Activated T-cell treated with anti-CD3 and anti-CD28 coated beads, Interleukin-2, amount 50 U/mL, for 72 hours (primary cell): Measurements from ENCODE around the gene SETDB1. TPM values are rescaled to one million over a fixed set of nuclear protein-coding genes. Genes with fewer than 3 reads are reported as not detected.

Experiments
- ATAC-seq, 2 donors: fragments of 150-1000 bp; cut with Tn5 transposase; replicated peaks in 1 of 2; 2 replicates each; pipeline ENCODE4 v1.10.0; 2021; ENCODE audit warnings: moderate library complexity in 2 of 2, mild to moderate bottlenecking in 1 of 2
- DNase-seq, 2 donors: peaks; one replicate each; pipeline ENCODE4 v3.0.0; 2021 to 2022; ENCODE audit warnings: mixed read lengths in 1 of 2
- H3K27ac Mint-ChIP-seq: one replicate; pipeline ENCODE4 v1.8.0; 2022; ENCODE audit warnings: mild to moderate bottlenecking, moderate library complexity, mixed read lengths
- H3K27me3 Mint-ChIP-seq: one replicate; pipeline ENCODE4 v1.8.0; 2022; ENCODE audit warnings: low read depth, mixed read lengths
- H3K36me3 Mint-ChIP-seq, 2 donors: one replicate each; pipeline ENCODE4 v1.8.0; 2022; ENCODE audit warnings: mixed read lengths in 2 of 2, mild to moderate bottlenecking in 1 of 2; ENCODE audit not compliant: insufficient read depth in 2 of 2
- H3K4me1 Mint-ChIP-seq: one replicate; pipeline ENCODE4 v1.8.0; 2022; ENCODE audit warnings: low read depth, mixed read lengths
- H3K4me3 Mint-ChIP-seq, 2 donors: one replicate each; pipeline ENCODE4 v1.8.0; 2022; ENCODE audit warnings: mild to moderate bottlenecking in 2 of 2, mixed read lengths in 2 of 2, moderate library complexity in 2 of 2
- H3K9me3 Mint-ChIP-seq, 2 donors: one replicate each; pipeline ENCODE4 v1.8.0; 2022; ENCODE audit warnings: mixed read lengths in 2 of 2
- total RNA-seq, 2 donors: library from RNA; stranded (reverse); gene quantifications; one replicate each; pipeline ENCODE4 v1.2.3, GENCODE V29; 2022

Gene SETDB1
- total RNA-seq, 2 donors from 2014 or later = 60.4 to 70.1 TPM

DNA sequence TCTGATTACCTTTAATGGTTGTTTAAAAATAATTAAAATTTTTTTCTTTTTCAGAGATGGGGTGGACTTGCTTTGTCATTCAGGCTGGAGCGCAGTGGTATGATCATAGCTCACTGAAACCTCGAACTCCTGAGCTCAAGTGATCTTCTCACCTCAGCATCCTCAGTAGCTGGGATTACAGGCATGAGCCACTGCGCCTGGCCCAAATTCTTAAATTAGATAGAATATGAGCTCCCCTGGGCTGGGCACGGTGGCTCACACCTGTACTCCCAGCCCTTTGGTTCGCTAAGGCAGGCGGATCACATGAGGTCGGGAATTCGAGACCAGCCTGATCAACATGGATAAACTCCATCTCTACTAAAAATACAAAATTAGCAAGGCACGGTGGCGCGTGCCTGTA lies 31.5 kb downstream of the SETDB1 start:
- ATAC-seq = no peak
- no peak for DNase-seq
- H3K4me1 Mint-ChIP-seq = peaks cover 8% of the 10 kb centered on the region
- H3K4me3 Mint-ChIP-seq = no peak overlapping the region
- H3K27ac Mint-ChIP-seq = no peak overlapping the region
- H3K27me3 Mint-ChIP-seq = no peaks in the 10 kb centered on the region
- no peaks in the 10 kb centered on the region for H3K9me3 Mint-ChIP-seq
- peaks cover 9 to 34% of the 10 kb centered on the region in 2 donors for H3K36me3 Mint-ChIP-seq

DNA sequence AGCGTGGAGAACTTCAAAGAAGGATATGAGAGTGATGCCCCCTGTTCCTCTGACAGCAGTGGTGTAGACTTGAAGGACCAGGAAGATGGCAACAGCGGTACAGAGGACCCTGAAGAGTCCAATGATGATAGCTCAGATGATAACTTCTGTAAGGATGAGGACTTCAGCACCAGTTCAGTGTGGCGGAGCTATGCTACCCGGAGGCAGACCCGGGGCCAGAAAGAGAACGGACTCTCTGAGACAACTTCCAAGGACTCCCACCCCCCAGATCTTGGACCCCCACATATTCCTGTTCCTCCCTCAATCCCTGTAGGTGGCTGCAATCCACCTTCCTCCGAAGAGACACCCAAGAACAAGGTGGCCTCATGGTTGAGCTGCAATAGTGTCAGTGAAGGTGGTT lies 34.5 kb downstream of the SETDB1 start:
- ATAC-seq (no peak), DNase-seq (no peak)
- Mint-ChIP-seq H3K27me3 (no peaks in the 10 kb centered on the region), H3K36me3 (peaks cover 6 to 36% of the 10 kb centered on the region in 2 donors), H3K9me3 (no peaks in the 10 kb centered on the region), H3K4me1 (peaks cover 8% of the 10 kb centered on the region), H3K4me3 (no peak overlapping the region), H3K27ac (no peak overlapping the region)

DNA sequence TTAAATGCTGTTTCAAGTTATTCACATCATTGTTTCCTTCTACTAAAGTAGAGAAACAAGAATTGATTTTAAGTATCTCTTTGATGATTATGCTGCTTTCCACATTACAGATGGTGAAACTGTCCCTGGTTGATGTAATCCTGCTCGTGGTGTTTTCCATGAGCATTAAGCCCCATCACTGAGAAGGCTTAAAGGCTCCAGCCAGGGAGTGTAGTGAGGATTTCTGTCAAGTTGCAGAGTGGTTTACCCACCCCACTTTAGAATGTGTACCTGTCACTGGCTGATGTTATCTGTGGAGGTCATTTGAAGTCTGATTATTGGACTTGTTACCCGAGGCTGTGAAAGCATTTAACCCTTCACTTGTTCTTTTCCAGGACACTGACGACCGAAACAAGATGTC lies 35.6 kb downstream of the SETDB1 start:
- Mint-ChIP-seq H3K36me3 (peaks cover 10 to 41% of the 10 kb centered on the region in 2 donors), H3K27ac (peak overlapping the region; percentile 51), H3K4me3 (no peak overlapping the region), H3K4me1 (peaks cover 6% of the 10 kb centered on the region), H3K27me3 (no peaks in the 10 kb centered on the region), H3K9me3 (no peaks in the 10 kb centered on the region)
- no peak for DNase-seq
- ATAC-seq = peak; percentile 15 to 41

DNA sequence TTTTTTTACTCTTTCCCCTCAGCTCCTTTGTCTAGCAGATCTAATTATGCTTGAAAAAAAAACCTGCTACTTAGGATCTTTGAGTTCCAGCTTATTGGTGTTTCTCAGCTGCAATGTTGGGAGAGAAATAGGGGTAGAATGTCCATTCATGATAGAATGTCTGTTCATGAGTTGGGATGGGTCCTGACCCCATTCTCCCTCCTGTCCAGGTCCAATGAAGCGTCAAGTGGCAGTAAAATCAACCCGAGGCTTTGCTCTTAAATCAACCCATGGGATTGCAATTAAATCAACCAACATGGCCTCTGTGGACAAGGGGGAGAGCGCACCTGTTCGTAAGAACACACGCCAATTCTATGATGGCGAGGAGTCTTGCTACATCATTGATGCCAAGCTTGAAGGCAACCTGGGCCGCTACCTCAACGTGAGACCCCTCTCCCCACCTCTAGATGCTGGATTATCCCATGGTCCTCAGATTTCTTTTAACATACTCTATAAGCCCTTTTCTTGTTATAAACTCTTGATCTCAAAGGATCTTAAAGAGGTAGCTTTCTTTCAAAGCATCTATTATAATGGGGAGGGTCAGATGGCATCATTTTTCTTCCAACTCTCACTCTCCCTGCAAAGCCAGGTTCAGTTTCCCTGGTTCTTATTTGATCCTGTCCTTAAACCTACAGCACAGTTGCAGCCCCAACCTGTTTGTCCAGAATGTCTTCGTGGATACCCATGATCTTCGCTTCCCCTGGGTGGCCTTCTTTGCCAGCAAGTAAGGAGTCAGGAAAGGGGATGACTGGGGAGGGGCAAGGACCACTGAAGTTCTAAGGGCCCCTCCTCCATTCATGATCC lies 37.4 kb downstream of the SETDB1 start:
- ATAC-seq (no peak), DNase-seq (no peak)
- peaks cover 14 to 45% of the 10 kb centered on the region in 2 donors for H3K36me3 Mint-ChIP-seq
- no peak overlapping the region for H3K27ac Mint-ChIP-seq
- no peaks in the 10 kb centered on the region for H3K9me3 Mint-ChIP-seq
- H3K4me1 Mint-ChIP-seq = no peaks in the 10 kb centered on the region
- H3K4me3 Mint-ChIP-seq = no peak overlapping the region
- H3K27me3 Mint-ChIP-seq = no peaks in the 10 kb centered on the region

DNA sequence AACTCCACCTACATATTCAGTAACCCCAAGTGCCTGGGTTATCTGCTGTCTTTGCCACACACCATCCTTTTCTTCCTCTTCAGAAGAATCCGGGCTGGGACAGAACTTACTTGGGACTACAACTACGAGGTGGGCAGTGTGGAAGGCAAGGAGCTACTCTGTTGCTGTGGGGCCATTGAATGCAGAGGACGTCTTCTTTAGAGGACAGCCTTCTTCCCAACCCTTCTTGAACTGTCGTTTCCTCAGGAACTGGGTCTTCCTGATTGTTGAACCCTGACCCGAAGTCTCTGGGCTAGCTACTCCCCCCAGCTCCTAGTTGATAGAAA lies 38.0 kb downstream of the SETDB1 start:
- H3K27me3 Mint-ChIP-seq = no peaks in the 10 kb centered on the region
- no peak for DNase-seq
- no peak for ATAC-seq
- H3K4me1 Mint-ChIP-seq = no peaks in the 10 kb centered on the region
- no peak overlapping the region for H3K4me3 Mint-ChIP-seq
- H3K9me3 Mint-ChIP-seq = no peaks in the 10 kb centered on the region
- peak overlapping the region; percentile 64 for H3K27ac Mint-ChIP-seq
- peaks cover 14 to 44% of the 10 kb centered on the region in 2 donors for H3K36me3 Mint-ChIP-seq

DNA sequence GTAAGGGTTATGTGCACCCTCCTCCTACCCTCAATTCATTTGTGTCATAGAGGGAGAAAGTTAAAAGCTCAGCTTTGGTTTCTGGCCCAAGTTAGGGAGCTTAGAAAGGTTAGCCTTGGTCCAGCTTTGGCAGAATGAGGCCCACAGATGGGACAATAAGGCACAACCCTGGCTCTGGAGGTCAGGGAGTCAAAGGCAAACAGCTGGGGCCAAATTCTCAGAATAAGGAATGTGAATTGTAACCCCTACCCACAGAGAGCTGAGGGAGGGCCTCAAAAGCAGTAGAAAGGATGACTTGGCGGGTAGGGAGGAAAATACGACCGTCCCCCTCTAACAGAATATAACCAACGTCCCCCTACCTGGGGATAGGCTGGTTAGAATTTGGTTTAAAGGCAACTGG lies 39.4 kb downstream of the SETDB1 start:
- DNase-seq (no peak), ATAC-seq (no peak)
- Mint-ChIP-seq H3K27me3 (no peaks in the 10 kb centered on the region), H3K36me3 (peaks cover 14 to 34% of the 10 kb centered on the region in 2 donors), H3K27ac (peak overlapping the region; percentile 26), H3K4me3 (no peak overlapping the region), H3K4me1 (peaks cover 1% of the 10 kb centered on the region), H3K9me3 (no peaks in the 10 kb centered on the region)

DNA sequence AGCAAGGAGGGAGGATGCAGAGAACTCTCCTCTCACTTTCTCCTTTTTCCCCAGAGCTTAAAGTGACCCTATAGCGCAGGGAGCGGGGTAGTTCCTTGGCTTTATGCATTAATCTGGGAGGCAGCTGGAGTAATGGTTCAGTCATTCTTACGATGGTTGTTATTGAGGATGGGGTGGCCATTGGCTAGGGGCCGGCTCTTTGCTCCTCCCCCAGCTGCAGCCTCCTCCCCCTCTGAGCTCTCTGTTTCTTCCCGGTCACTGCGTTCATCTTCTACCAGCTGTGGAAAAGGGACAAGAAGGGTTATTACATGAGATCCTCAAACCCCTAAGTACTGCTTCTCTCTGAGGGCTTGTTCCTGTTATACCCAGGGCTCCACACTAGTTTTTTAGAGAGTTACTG lies 39.8 kb downstream of the SETDB1 start:
- no peak for ATAC-seq
- H3K9me3 Mint-ChIP-seq = no peaks in the 10 kb centered on the region
- no peak overlapping the region for H3K4me3 Mint-ChIP-seq
- no peak for DNase-seq
- peak overlapping the region; percentile 33 for H3K27ac Mint-ChIP-seq
- no peaks in the 10 kb centered on the region for H3K27me3 Mint-ChIP-seq
- peaks cover 14 to 34% of the 10 kb centered on the region in 2 donors for H3K36me3 Mint-ChIP-seq
- peaks cover 5% of the 10 kb centered on the region for H3K4me1 Mint-ChIP-seq

DNA sequence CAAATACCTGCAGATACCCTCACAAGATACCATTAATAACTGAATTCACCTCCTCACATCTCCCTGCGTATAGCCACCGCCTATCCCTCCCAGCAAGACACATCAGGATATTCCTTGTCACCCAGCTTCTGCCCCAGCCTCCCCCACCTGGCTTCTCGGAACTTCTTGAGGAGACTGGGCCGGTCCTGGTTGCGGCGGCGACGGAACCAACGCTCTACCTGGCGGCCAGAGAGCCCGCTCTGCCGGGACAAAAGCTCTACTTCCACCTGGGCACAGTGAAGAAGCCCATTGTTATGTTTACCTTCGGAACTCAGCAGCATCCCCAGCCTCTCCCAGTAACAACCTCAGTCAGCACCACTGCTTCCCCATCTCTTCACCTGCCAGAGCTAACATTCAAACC lies 41.8 kb downstream of the SETDB1 start:
- Mint-ChIP-seq H3K36me3 (peaks cover 9 to 29% of the 10 kb centered on the region in 2 donors), H3K4me3 (no peak overlapping the region), H3K27me3 (no peaks in the 10 kb centered on the region), H3K4me1 (peaks cover 24% of the 10 kb centered on the region), H3K9me3 (no peaks in the 10 kb centered on the region), H3K27ac (peak overlapping the region; percentile 24)
- ATAC-seq = no peak
- no peak for DNase-seq

DNA sequence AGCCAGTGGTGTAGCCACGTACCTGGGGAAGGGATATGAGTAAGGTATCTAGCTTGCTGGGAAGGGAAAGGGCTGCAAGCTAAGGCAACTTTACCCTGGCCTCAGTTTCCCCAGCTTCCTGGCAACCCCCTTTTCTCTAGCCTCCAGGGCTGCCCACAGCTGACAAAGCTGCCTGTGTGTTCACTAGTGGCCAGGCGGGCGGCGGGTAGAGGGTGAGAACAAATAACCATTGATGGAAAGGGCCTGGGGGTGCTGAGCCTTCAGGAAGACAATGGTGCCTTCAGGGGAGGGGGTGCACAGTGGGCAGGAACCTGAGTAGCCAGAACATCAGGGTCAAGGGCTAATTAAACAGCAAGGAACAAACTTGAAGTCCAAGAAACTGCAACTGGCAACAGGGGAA lies 42.3 kb downstream of the SETDB1 start:
- Mint-ChIP-seq H3K27ac (no peak overlapping the region), H3K36me3 (peaks cover 8 to 26% of the 10 kb centered on the region in 2 donors), H3K4me3 (no peak overlapping the region), H3K4me1 (peaks cover 30% of the 10 kb centered on the region), H3K27me3 (no peaks in the 10 kb centered on the region), H3K9me3 (no peaks in the 10 kb centered on the region)
- DNase-seq (no peak), ATAC-seq (no peak)

DNA sequence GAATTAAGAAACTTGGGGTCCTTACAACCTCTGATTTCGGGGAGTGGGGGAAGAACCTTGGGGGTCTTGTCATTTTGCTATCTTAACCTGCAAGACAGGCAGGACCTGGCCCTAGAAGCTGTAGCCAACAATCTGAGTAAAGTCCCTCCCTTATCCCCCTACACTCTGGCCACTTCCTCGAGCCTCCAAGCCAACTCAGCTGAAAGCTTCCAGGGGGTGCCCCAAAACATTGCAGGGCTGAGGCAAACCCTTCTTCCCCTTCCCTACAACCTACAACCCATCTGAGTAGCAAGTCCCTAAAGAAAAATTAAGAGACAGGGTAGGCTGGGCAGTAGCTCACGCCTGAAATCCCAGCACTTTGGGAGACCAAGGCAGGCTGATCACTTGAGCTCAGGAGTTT lies 43.5 kb downstream of the SETDB1 start:
- H3K36me3 Mint-ChIP-seq = peaks cover 8 to 19% of the 10 kb centered on the region in 2 donors
- H3K27me3 Mint-ChIP-seq = no peaks in the 10 kb centered on the region
- H3K27ac Mint-ChIP-seq = no peak overlapping the region
- no peak overlapping the region for H3K4me3 Mint-ChIP-seq
- no peaks in the 10 kb centered on the region for H3K9me3 Mint-ChIP-seq
- ATAC-seq = no peak
- H3K4me1 Mint-ChIP-seq = peaks cover 30% of the 10 kb centered on the region
- no peak for DNase-seq

DNA sequence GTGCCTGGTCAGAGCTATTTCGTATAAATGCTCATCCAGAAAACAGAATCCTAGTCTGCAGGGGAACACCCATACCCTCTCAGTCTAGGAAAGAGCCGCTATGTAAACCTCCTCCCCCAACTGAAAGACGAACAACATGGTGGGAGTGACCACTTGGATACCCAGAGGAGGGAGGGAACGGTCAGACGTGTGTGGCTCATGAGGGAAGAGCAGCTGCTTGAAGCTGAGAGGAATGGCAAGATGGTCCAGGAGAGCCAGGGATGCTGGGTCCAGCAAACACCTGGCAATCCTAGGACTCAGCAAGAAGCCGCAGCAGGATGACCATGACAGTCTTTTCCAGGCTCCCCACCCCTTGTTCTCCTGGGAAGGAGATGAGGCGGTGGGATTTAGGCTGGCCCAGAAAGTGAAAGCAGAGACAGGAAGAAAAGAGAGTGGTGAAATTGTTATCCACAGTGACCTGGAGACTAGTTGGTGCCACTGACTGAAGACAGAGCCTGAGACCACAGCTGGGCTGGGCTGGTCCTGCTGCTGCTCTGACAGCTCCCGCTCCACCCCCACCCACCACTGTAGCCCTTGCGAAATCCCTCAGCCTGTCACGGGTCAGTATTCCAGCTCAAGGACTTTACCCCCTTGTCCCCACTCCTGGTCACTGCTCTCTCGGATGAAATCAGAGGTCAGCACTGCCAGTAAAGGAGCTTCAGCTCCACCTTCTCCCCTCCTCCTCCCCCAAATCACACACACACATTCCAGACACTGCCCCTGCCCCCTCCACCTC lies 44.8 kb downstream of the SETDB1 start:
- Mint-ChIP-seq H3K9me3 (no peaks in the 10 kb centered on the region), H3K4me3 (peak overlapping the region; percentile 90 to 92), H3K27me3 (no peaks in the 10 kb centered on the region), H3K27ac (peak overlapping the region; percentile 84), H3K36me3 (peaks cover 8 to 15% of the 10 kb centered on the region in 2 donors), H3K4me1 (peaks cover 38% of the 10 kb centered on the region)
- ATAC-seq (no peak), DNase-seq (no peak)

DNA sequence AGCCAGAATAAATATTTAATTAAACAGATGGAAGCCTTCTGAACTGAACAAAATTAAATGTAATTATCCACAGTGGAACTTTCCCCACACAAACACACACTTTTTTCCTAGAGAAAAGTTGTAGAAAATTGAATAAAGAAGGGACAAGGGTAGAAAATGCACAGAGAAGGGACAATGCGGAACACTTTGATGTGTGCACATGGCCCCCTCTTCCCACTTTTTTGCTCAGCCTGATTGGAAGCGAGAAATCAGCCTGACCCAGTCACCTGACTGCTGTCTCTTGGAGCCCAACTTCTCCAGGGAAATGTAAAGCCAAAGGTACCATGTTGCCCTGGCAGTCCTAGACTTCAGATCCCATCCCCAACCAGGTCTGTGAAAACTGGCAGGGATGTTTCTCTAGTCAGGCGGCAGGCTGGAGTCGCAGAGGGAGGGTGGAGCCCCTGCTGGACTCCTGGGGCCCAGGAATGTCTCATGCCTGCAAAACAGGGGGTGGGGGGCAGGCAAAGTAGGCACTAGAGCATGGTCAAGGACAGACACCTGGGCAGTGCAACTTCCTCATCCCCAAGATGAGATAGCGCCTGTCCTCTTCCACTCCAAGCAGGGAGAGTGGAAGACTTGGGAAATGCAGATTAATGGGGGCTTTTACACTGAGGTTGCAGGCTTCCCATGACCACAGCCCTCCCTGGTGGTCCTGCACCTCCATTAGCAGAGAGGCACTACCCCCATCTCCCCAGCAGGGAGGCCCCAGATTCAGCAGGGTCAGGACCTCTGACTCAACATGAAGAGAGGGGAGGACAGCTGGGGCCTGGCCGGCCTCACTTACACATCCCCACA lies 45.6 kb downstream of the SETDB1 start:
- no peaks in the 10 kb centered on the region for H3K9me3 Mint-ChIP-seq
- DNase-seq (peak in 1 of 2 donors; percentile 30), ATAC-seq (no peak)
- H3K4me1 Mint-ChIP-seq = peaks cover 46% of the 10 kb centered on the region
- peak overlapping the region; percentile 90 for H3K27ac Mint-ChIP-seq
- H3K27me3 Mint-ChIP-seq = no peaks in the 10 kb centered on the region
- peaks cover 4 to 10% of the 10 kb centered on the region in 2 donors for H3K36me3 Mint-ChIP-seq
- H3K4me3 Mint-ChIP-seq = peak overlapping the region; percentile 90 to 92
